IPS-NIHi11 (cell line): Measurements from ENCODE around the gene PRKN.

Experiments used
- DNase-seq: peaks from one replicate; pipeline ENCODE4 v3.0.0; 2012; ENCODE audit warnings: mixed read lengths, low spot score

Gene PRKN

GRCh38 chr6:161413355-161413771, 1314.2 kb downstream of the PRKN start:
- DNase-seq = no peak

GRCh38 chr6:161412795-161413194, 1314.8 kb downstream of the PRKN start:
- no peak for DNase-seq

GRCh38 chr6:161411265-161411944, 1316.2 kb downstream of the PRKN start:
- no peak for DNase-seq

GRCh38 chr6:161410736-161411135, 1316.8 kb downstream of the PRKN start:
- DNase-seq = no peak

- no peak for DNase-seq
These were observed 1317.5 kb downstream of the PRKN start for GRCh38 chr6:161410076-161410475.

- DNase-seq = no peak
These were observed 1318.2 kb downstream of the PRKN start for GRCh38 chr6:161409353-161409752.

- no peak for DNase-seq
These were observed 1319.5 kb downstream of the PRKN start for GRCh38 chr6:161408041-161408440.

GRCh38 chr6:161407581-161407980, 1320.0 kb downstream of the PRKN start:
- no peak for DNase-seq

- no peak for DNase-seq
These were observed 1320.5 kb downstream of the PRKN start for GRCh38 chr6:161407115-161407514.

GRCh38 chr6:161406646-161407045, 1320.9 kb downstream of the PRKN start:
- no peak for DNase-seq

- no peak for DNase-seq
These were observed 1322.1 kb downstream of the PRKN start for GRCh38 chr6:161405418-161405817.

- no peak for DNase-seq
These were observed 1323.8 kb downstream of the PRKN start for GRCh38 chr6:161403717-161404116.

- no peak for DNase-seq
These were observed 1325.8 kb downstream of the PRKN start for GRCh38 chr6:161401587-161402309.

- no peak for DNase-seq
These were observed 1326.9 kb downstream of the PRKN start for GRCh38 chr6:161400671-161401070.

- no peak for DNase-seq
These were observed 1331.0 kb downstream of the PRKN start for GRCh38 chr6:161396539-161396938.

- DNase-seq = no peak
These were observed 1331.8 kb downstream of the PRKN start for GRCh38 chr6:161395716-161396231.

- no peak for DNase-seq
These were observed 1333.1 kb downstream of the PRKN start for GRCh38 chr6:161394437-161394836.

GRCh38 chr6:161393839-161394364, 1333.7 kb downstream of the PRKN start:
- DNase-seq = peak; percentile 70

GRCh38 chr6:161393292-161393691, 1334.3 kb downstream of the PRKN start:
- DNase-seq = no peak

- no peak for DNase-seq
These were observed 1337.8 kb downstream of the PRKN start for GRCh38 chr6:161389756-161390155.

GRCh38 chr6:161383951-161384350, 1343.6 kb downstream of the PRKN start:
- no peak for DNase-seq

GRCh38 chr6:161379834-161380582, 1347.6 kb downstream of the PRKN start:
- DNase-seq = no peak
